GM12873 (cell line): ENCODE results near the gene PTTG1IP2.

Experiments
- CTCF ChIP-seq: IDR thresholded peaks from 2 replicates; pipeline ENCODE4 v1.5.1; 2012; ENCODE audit warnings: low read depth, mild to moderate bottlenecking, moderate library complexity, low read length, control low read depth; ENCODE audit not compliant: insufficient read depth; ENCODE audit errors: missing control alignments

PTTG1IP2 gene

DNA sequence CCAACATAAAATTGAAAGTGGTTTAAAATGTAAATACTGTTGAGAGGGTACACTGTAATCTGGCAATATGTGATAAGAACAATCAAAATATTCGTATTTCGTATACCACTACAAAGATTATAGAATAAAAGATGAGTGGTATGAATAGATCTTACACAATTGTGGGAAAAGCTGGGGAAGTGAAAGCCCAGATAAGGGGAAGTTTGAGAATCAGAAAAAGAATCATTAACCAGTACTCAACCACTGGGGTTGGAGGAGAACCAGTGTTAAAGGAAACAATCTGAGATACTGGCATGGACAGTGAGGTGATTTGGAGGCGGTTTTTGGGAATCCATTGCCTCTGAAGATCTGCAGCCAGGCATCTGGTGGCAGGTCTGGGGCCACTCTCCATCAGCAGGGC lies 67.0 kb downstream of the PTTG1IP2 start:
- no peak for TF ChIP-seq CTCF

DNA sequence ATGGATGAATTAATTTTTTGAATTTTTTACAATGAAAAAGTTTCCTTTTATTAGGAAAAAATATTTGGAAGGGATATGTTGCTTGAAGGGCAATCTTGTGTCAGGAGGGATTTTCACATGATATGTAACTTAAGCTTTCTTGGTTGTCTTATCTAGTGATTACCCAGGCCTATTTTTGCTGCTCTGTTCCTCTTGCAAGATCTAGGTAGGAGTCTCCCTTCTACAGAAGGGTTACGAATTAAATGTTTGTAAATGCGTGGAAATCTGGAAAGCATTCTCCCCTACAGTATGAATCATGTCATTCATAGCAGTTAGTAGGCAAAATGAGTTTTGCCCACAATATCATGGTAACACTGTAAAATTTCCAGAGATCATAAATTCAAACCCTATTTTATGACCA lies 69.0 kb downstream of the PTTG1IP2 start:
- TF ChIP-seq CTCF = no peak

- no peak for TF ChIP-seq CTCF
Measured at GRCh38 chr7:90540406-90540805, 71.0 kb downstream of the PTTG1IP2 start.

- TF ChIP-seq CTCF = no peak
Measured at GRCh38 chr7:90551036-90551435, 81.6 kb downstream of the PTTG1IP2 start.

DNA sequence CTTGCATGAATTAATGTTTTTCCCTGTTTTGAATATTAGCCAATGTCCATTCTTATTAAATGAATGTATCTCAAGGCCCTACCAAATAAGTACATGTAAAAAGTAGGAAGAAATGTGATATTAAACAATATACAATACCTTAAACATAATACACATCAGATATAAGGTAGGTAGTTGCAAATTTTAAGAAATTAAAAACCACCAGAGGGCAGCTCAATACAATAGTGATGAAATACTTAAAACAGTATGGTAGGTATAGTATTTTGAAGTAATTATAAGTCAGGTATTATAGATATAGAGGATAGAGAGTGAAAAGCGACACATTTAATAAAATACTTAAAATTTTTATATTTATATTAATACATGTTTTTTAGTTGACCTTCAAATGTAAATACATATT lies 83.1 kb downstream of the PTTG1IP2 start:
- TF ChIP-seq CTCF = no peak

DNA sequence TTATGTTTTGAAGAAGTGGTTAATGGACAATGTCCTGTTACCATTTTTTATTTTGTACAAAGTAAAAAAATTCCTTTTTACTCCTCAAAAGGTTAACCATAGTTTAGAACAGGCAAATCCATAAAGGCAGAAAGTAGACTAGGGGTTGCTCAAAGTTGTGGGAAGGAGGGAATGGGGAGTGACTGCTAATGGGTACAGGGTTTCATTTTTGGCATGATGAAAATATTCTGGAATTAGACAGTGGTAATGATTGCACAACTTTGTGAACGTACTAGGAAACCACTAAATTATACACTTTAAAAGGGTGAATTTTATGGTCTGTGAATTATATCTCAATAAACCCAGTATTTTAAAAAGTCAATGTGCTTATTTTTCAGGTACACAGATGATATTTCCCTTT lies 91.3 kb downstream of the PTTG1IP2 start:
- no peak for TF ChIP-seq CTCF
